HG03135 (cell line): ENCODE measurements around the gene BHMT2.

Experiments used
- ATAC-seq: cut with Tn5 transposase; IDR thresholded peaks from one replicate; pipeline ENCODE4 v1.9.1; 2021; ENCODE audit warnings: mild to moderate bottlenecking, moderate library complexity; ENCODE audit not compliant: unreplicated experiment

The BHMT2 gene

DNA sequence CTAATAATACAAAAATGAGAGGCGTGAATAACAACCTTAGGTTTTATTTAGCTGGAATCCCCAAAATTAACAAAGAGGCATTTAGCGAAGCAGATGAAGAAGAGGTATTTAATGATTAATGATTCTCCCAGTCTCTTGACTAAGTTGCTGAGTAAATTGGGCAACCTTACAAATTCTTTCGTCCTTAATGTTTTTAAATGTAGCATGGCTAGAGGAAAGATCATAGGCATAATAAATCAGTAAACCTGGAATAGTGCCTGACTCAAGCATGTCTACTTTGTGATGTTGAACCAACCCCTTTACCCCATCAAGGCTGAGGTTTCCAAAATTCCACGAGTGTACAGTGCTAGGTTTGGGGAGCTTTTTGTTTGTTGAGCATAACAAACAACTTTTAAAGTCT, 49.9 kb downstream of the BHMT2 start:
- no peak for ATAC-seq

DNA sequence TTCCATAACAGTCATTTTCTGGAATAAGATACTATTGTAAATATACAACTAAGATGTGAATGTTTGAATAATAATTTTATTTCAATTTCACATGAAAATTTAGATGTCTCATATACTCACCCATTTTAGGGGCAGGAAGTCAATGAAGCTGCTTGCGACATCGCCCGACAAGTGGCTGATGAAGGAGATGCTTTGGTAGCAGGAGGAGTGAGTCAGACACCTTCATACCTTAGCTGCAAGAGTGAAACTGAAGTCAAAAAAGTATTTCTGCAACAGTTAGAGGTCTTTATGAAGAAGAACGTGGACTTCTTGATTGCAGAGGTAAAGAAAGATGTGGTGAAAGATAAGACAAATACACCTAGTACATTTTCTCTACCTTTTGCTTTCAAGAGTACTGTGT, 50.7 kb downstream of the BHMT2 start:
- ATAC-seq = no peak

DNA sequence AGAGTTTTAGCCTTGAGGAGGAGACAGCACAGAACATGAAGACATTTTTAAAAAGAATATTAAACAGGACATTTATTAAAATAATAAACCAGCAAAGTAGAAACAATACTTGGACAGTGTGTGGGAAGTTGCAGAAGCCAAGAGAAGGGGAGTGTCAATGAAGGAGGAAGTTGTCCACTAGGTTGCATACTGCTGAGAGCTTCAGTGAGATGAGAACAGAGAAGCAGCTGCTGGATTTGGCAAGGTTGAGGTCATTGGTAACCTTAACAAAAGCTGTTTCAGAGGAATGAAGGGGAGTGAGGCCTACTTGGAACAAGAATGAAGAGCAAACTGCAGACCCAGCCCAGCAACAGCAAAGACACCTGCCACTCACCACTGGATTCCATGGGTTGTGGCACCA, 53.4 kb downstream of the BHMT2 start:
- ATAC-seq = no peak

DNA sequence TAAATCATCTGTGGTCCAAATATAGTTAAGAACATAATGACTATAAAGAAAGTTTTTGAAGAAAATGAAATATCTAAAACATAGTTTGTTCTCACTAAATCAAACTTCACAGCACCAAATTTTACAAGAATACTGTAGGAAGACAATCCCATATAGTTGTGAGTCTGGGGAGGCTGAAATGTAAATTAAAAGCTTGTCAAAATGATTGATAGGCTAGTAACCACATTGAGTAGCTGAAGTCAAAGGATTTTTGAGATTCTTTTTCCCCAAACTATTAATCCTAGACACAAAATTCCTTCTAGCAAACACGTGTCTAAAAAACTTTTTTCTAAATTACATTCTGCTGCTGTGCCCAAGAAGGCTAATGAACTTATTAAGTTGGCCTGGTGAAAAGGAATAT, 55.0 kb downstream of the BHMT2 start:
- ATAC-seq = no peak

DNA sequence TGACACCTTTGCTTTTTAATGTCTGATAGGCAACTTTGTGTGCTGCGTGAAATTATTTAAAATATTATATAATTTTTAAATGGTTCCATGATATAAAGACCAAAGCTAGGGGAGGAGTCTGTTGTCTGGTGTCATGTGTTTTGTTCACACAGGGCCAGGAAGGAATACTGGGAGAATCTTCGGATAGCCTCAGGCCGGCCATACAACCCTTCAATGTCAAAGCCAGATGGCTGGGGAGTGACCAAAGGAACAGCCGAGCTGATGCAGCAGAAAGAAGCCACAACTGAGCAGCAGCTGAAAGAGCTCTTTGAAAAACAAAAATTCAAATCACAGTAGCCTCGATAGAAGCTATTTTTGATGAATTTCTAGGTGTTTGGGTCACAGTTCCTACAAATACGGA, 61.2 kb downstream of the BHMT2 start:
- no peak for ATAC-seq

DNA sequence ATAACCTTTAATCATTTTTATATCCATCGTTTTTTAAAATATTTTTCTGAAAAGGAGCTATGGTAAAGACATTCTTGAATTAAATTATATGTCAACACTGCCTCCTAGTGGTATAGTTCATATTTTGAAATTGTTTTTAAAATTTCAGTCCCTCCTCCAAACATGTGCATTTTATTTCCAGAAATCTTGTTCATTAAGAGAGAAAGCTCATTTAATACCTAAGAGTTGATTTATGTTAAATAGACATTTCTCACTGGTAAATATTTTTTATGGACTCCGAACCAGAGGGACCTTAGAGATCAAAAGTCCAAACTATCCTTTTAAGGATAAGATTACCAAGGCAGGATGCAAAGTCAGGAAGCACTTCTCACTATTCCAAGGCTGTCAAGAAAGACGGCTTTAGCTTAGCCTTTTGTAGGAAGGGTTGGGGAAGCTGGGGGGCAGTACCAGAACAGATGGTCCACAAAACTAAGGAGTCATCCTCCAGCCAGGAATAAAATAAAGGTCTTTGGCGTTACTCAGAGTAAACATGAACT, 63.6 kb downstream of the BHMT2 start:
- no peak for ATAC-seq

DNA sequence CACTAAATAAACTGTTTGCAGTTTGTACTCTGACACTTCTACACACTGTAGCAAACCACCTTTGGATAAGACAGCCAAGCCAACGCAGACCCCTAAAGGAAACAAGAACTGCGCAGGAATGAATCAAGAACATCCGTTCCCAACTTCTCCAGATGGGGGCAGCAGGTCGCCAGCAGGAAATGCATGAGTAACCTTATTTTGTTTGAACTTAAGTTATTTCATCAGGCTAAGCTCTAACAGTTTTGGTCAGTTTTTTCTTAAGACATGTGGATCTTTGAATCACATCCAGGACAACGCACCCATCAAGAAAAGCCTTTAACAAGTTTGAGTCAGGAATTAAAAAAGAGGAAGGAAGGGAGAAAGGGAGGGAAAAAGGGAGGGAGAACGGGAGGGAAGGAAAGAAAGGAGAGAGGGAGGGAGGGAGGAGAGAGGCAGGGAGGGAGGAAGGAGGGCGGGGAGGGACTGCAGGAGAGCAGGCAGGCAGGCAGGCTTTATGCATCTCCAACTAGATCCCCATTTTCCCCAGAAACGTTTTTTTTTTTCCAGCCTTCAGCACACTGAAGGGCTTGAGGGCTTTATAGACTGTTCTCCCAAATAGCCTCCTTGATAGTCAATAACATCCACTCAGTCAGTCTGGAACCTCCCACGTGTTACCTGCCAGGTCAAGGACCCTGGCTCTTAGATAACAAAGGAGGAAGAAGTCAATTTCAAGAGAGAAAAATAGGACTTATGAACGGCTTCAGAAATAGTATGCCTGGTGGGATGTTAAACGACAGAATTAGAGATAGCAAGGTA, 64.3 kb downstream of the BHMT2 start:
- ATAC-seq = no peak

DNA sequence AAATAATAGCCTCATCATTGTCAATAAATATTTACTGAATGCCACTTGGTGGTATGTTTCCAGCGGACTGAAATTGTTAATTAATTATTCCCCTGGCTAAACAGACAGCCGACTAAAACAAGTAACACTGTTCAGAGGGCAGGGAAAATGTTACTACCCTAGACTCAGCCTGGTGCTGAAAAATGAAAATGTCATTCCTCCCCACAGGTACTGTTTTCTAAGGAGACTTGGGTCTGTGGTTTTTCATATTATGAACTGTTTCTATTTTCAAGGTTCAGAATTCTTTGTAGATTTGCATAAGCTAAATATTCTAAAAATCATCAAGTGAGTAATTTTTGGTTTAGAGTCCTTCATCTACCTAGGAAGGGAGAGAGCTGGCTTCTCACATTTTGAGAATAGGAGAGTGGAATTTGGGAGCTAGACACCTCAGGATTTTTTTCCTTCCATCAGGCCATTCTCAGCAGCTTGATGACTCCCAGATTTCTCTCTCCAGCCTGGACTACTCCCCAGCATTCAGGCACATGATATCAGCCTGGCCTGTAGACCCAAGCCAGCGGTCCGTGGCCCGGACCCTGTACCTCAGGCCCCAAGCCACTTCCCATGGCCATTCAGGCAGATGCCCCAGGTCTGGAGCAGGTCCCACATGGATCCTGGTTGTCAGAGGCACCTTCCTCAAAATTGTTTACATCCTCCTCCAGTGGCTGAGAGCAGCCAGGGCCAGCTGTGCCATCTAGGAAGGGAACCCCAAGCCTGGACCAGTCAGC, 66.4 kb downstream of the BHMT2 start:
- no peak for ATAC-seq

DNA sequence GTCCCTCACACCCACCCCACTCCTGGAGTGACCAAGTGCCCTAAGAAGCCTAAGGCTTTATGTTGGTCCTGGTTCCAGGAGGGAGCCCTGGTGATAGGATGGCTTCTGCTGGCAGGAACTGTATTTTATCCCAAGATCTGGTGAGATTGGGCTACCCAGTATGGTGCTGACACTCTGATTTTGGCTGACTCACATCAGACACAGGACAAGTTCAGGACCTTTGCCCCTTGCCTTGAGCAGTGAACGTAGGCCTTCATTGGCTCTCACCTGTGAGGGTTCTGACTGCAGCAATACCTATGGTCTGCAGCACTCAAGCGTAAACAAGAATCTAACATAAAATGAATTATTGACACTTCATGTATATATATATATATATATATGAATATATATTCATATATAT, 67.1 kb downstream of the BHMT2 start:
- no peak for ATAC-seq
